A673 (cell line): ENCODE data around the gene GUCA1A. TPM values are rescaled to one million over a fixed set of nuclear protein-coding genes. Genes with fewer than 3 reads are reported as not detected.
"Not testable (repeated sequence)": the region's sequence is repeated elsewhere in the genome, so short reads cannot be mapped to it uniquely, and the experiment has no call there.

ENCODE experiments used
- BruUV-seq: library from RNA; stranded (reverse); fragments of 400-500 nt; replicated peaks from 2 replicates; lab custom pipeline; 2021; lab: Mats Ljungman, UMichigan
- CTCF ChIA-PET: fragments of 300-600 bp; sonication (Branson Sonifier 250); formaldehyde crosslinking; loops from one replicate; lab custom pipeline; 2022; ENCODE audit warnings: antibody characterized with exemption; lab: Charles Lee
- POLR2A ChIA-PET: fragments of 300-600 bp; sonication (Branson Sonifier 250); formaldehyde crosslinking; loops from one replicate; lab custom pipeline; 2022; ENCODE audit warnings: antibody characterized with exemption; ENCODE audit not compliant: low non-redundant PET; lab: Charles Lee
- DNase-seq: peaks from one replicate; pipeline ENCODE4 v3.0.0-alpha.2; 2015; ENCODE audit warnings: low spot score
- H3K27ac ChIP-seq: fragments of 200-600 bp; sonication (generic); 2 replicates; pipeline ENCODE4 v1.5.1; 2016; ENCODE audit warnings: mixed run types, low read depth, mild to moderate bottlenecking, mixed read lengths, antibody characterized with exemption, low read length; ENCODE audit not compliant: poor library complexity, severe bottlenecking
- H3K27me3 ChIP-seq: fragments of 200-600 bp; sonication (generic); replicated peaks from 2 replicates; pipeline ENCODE4 v1.6.1; 2017; ENCODE audit warnings: mixed run types, low read depth, mild to moderate bottlenecking, mixed read lengths, antibody characterized with exemption, low read length; ENCODE audit not compliant: insufficient read depth, poor library complexity
- H3K36me3 ChIP-seq: fragments of 200-600 bp; sonication (generic); 2 replicates; pipeline ENCODE4 v1.6.1; 2016; ENCODE audit warnings: mixed run types, mild to moderate bottlenecking, mixed read lengths, antibody characterized with exemption, low read length; ENCODE audit not compliant: insufficient read depth, poor library complexity, severe bottlenecking
- H3K4me1 ChIP-seq: fragments of 200-600 bp; sonication (generic); 2 replicates; pipeline ENCODE4 v1.6.1; 2017; ENCODE audit warnings: mixed run types, mild to moderate bottlenecking, mixed read lengths, antibody characterized with exemption, low read length; ENCODE audit not compliant: insufficient read depth, poor library complexity, severe bottlenecking
- H3K4me3 ChIP-seq: fragments of 200-600 bp; sonication (generic); 2 replicates; pipeline ENCODE4 v1.5.1; 2016; ENCODE audit warnings: low read depth, mixed run types, mild to moderate bottlenecking, mixed read lengths, low read length; ENCODE audit not compliant: poor library complexity, severe bottlenecking
- H3K9me3 ChIP-seq: fragments of 200-600 bp; sonication (generic); 2 replicates; pipeline ENCODE4 v1.6.1; 2016; ENCODE audit warnings: mixed run types, low read depth, mild to moderate bottlenecking, mixed read lengths, antibody characterized with exemption, low read length; ENCODE audit not compliant: poor library complexity, severe bottlenecking
- EZH2 ChIP-seq: fragments of 200-600 bp; sonication (generic); IDR thresholded peaks from 2 replicates; pipeline ENCODE4 v1.6.1; 2017; ENCODE audit warnings: borderline replicate concordance, low read depth, mild to moderate bottlenecking, mixed read lengths, antibody characterized with exemption, low read length; ENCODE audit not compliant: poor library complexity, severe bottlenecking
- intact Hi-C: fragments of 100-400 bp; cut with micrococcal nuclease; formaldehyde crosslinking; loops from one replicate; pipeline ENCODE4 v1.10.0; 2022; ENCODE audit not compliant: unreplicated experiment
- total RNA-seq: library from RNA; stranded (reverse); gene quantifications from 2 replicates; pipeline ENCODE4 v1.2.3, GENCODE V29; 2021
- TF ChIP-seq, protein P1 (sequence below): fragments of 300-800, 200-600 bp; sonication (generic); conservative IDR thresholded peaks from 2 replicates; pipeline ENCODE4 v1.5.1; 2017; ENCODE audit warnings: low read depth, mild to moderate bottlenecking, antibody characterized with exemption, low read length, moderate library complexity, mixed read lengths

Gene GUCA1A
- total RNA-seq, 1 experiment from 2014 or later = not detected

DNA sequence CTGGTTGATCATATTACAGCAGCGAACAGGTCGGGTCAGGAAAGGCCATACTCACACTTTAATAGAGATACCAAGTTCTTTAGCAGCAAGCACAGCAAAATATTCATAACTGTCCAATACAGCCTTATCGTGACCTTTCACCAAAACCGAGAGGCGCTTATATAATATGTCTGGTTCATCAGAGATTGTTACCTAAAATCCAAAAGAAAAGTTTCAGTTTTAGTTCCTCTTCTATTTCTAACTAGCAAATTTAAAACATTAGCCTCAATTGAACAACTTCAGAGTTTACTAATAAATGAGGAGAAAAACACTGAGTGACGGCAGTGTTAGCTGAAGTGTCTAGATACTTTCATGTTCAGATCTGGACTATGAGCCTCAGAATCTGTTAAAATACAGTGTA lies 38.6 kb downstream of the GUCA1A start:
- CTCF ChIA-PET = no interaction called here
- H3K4me1 ChIP-seq = peaks cover 4% of the 10 kb centered on the region
- no peaks in the 10 kb centered on the region for H3K27me3 ChIP-seq
- H3K4me3 ChIP-seq = no peak overlapping the region
- intact Hi-C loops = loop anchor here (10.0 kb wide), 1 partner anchor 513 kb away; the partner anchor contains the start of gene PRPH2
- no peak for DNase-seq
- BruUV-seq = no TSS peak
- H3K9me3 ChIP-seq = no peaks in the 10 kb centered on the region
- POLR2A ChIA-PET = no interaction called here
- peaks cover 63% of the 10 kb centered on the region for H3K36me3 ChIP-seq
- no peak overlapping the region for H3K27ac ChIP-seq
- TF ChIP-seq EZH2 = no peak
- TF ChIP-seq, protein P1, sequence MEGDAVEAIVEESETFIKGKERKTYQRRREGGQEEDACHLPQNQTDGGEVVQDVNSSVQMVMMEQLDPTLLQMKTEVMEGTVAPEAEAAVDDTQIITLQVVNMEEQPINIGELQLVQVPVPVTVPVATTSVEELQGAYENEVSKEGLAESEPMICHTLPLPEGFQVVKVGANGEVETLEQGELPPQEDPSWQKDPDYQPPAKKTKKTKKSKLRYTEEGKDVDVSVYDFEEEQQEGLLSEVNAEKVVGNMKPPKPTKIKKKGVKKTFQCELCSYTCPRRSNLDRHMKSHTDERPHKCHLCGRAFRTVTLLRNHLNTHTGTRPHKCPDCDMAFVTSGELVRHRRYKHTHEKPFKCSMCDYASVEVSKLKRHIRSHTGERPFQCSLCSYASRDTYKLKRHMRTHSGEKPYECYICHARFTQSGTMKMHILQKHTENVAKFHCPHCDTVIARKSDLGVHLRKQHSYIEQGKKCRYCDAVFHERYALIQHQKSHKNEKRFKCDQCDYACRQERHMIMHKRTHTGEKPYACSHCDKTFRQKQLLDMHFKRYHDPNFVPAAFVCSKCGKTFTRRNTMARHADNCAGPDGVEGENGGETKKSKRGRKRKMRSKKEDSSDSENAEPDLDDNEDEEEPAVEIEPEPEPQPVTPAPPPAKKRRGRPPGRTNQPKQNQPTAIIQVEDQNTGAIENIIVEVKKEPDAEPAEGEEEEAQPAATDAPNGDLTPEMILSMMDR = no peak

DNA sequence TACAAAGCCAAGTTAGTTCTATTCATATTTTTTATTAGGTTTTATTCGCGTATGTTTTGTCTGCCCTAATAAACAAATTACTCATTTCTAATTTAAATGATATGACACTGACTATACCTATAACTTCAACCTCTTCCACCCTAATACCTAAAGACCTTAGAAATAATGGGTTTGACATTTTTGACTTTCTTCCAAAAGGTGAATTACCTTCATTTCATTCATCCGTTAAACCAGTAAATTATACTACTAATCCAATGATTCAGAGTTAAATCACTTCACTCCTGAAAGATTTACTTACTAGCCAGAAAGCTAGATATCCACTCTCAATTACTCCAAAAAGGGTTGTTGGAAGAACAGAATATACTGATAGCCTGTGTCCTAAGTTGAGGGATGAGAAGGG lies 39.3 kb downstream of the GUCA1A start:
- TF ChIP-seq, protein P1 = no peak
- TF ChIP-seq EZH2 = no peak
- Histone ChIP-seq H3K36me3 (peaks cover 63% of the 10 kb centered on the region), H3K9me3 (no peaks in the 10 kb centered on the region), H3K4me1 (peaks cover 9% of the 10 kb centered on the region), H3K4me3 (no peak overlapping the region), H3K27me3 (no peaks in the 10 kb centered on the region), H3K27ac (no peak overlapping the region)
- intact Hi-C loops = loop anchor here (10.0 kb wide), 1 partner anchor 512 kb away; the partner anchor contains the start of gene PRPH2
- POLR2A ChIA-PET = no interaction called here
- CTCF ChIA-PET = no interaction called here
- no peak for DNase-seq
- BruUV-seq = no TSS peak

DNA sequence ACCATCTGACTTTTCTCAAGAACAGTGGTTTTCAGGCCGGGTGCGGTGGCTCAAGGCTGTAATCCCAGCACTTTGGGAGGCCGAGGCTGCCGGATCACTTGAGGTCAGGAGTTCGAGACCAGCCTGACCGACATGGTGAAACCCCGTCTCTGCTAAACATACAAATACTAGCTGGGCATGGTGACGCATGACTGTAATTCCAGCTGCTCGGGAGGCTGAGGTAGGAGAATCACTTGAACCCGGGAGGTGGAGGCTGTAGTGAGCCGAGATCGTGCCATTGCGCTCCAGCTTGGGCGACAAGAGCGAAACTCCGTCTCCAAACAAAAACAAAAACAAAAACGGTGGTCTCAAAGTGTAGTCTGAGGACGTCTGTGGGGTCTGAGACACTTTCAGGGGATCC lies 43.3 kb downstream of the GUCA1A start:
- intact Hi-C loops = loop anchor here (2.0 to 10.0 kb wide), 3 partner anchors 296 to 662 kb away; partner anchors contain the start of genes BYSL, MED20, PRPH2 and RPL7L1
- Histone ChIP-seq H3K36me3 (peaks cover 26% of the 10 kb centered on the region), H3K4me1 (peaks cover 13% of the 10 kb centered on the region), H3K4me3 (peak overlapping the region; percentile 98)
- BruUV-seq, H3K27ac ChIP-seq, H3K9me3 ChIP-seq, H3K27me3 ChIP-seq, DNase-seq: not testable (repeated sequence)
- CTCF ChIA-PET = interaction anchor here (1.0 kb wide), 1 partner anchor 331 kb away, joined by 4 read pairs; no protein-coding TSS in a partner anchor
- POLR2A ChIA-PET = interaction anchor here (0.7 kb wide), 1 partner anchor 642 kb away, joined by 5 read pairs; no protein-coding TSS in a partner anchor

DNA sequence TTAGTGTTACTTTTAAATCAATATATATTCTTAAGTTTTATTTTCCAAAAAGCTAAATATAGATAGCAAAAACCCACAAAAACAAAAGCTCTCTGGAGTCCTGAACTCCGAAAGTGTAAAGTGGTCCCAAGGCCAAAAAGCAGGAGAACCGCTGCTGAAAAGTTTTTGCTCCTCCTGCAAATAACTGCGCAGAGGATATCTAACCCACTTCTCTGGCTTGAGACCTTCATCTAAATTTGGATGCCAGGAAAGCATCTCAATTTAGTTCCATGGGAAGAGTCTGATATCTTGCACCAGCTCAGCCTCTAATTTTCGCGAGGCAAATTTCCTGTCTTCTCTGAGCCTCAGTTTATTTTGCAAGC lies 44.0 kb downstream of the GUCA1A start:
- peaks cover 19% of the 10 kb centered on the region for H3K36me3 ChIP-seq
- H3K4me3 ChIP-seq = peak overlapping the region; percentile 98
- peaks cover 13% of the 10 kb centered on the region for H3K4me1 ChIP-seq
- H3K27ac ChIP-seq = peak overlapping the region; percentile 90
- POLR2A ChIA-PET = interaction anchor here (0.6 to 0.7 kb wide), 2 partner anchors 641 to 773 kb away, joined by 3 to 5 read pairs; no protein-coding TSS in a partner anchor
- no peaks in the 10 kb centered on the region for H3K9me3 ChIP-seq
- TSS peak; percentile 76 for BruUV-seq
- TF ChIP-seq EZH2 = no peak
- TF ChIP-seq, protein P1 = no peak
- peak; percentile 15 for DNase-seq
- H3K27me3 ChIP-seq = no peaks in the 10 kb centered on the region
- intact Hi-C loops = loop anchor here (1.0 to 10.0 kb wide), 4 partner anchors 296 to 662 kb away; partner anchors contain the start of genes BYSL, MED20, PRICKLE4 and PRPH2
- CTCF ChIA-PET = interaction anchor here (1.0 kb wide), 1 partner anchor 331 kb away, joined by 4 read pairs; no protein-coding TSS in a partner anchor
